Measurements from ENCODE around the gene CCK.

Gene CCK

GRCh38 chr3:42267878-42268277, 1.9 kb upstream of the CCK start:
- DNase-seq, result no peak

- no peak for DNase-seq
These were observed 660 bp downstream of the CCK start for GRCh38 chr3:42265059-42265991.

GRCh38 chr3:42264399-42265058, 1.5 kb downstream of the CCK start:
- peak; percentile 34 for DNase-seq

- peak; percentile 13 for DNase-seq
These were observed 2.3 kb downstream of the CCK start for GRCh38 chr3:42263354-42264346.

GRCh38 chr3:42262525-42262924, 3.5 kb downstream of the CCK start:
- DNase-seq, result no peak

GRCh38 chr3:42257007-42257406, 9.0 kb downstream of the CCK start:
- no peak for DNase-seq

GRCh38 chr3:42256135-42256819, 9.7 kb downstream of the CCK start:
- no peak for DNase-seq

GRCh38 chr3:42254566-42254965, 11.4 kb downstream of the CCK start:
- DNase-seq, result no peak

- no peak for DNase-seq
These were observed 15.2 kb downstream of the CCK start for GRCh38 chr3:42250761-42251160.

GRCh38 chr3:42247576-42248027, 18.4 kb downstream of the CCK start:
- DNase-seq, result peak; percentile 81

GRCh38 chr3:42246091-42246490, 19.9 kb downstream of the CCK start:
- DNase-seq, result no peak

GRCh38 chr3:42236611-42237010, 29.4 kb downstream of the CCK start:
- DNase-seq, result no peak

GRCh38 chr3:42235532-42235931, 30.5 kb downstream of the CCK start:
- no peak for DNase-seq

GRCh38 chr3:42230860-42231259, 35.1 kb downstream of the CCK start:
- DNase-seq, result no peak

GRCh38 chr3:42229942-42230688, 35.9 kb downstream of the CCK start:
- DNase-seq, result peak; percentile 62

- no peak for DNase-seq
These were observed 36.6 kb downstream of the CCK start for GRCh38 chr3:42229266-42229941.

GRCh38 chr3:42228796-42229195, 37.2 kb downstream of the CCK start:
- peak; percentile 36 for DNase-seq

GRCh38 chr3:42226470-42227425, 39.2 kb downstream of the CCK start:
- peak; percentile 7 for DNase-seq

- DNase-seq, result no peak
These were observed 40.3 kb downstream of the CCK start for GRCh38 chr3:42225486-42226363.
